HepG2 (cell line): ENCODE data around the gene SFXN5. TPM values are rescaled to one million over a fixed set of nuclear protein-coding genes. Genes with fewer than 3 reads are reported as not detected.

ENCODE experiments used
- AHDC1 ChIP-seq: sonication (generic); formaldehyde crosslinking; IDR thresholded peaks from 2 replicates; pipeline ENCODE4 v1.5.1; 2020; ENCODE audit warnings: mild to moderate bottlenecking, missing genetic modification reagents, borderline replicate concordance
- MAX ChIP-seq: IDR thresholded peaks from 2 replicates; pipeline ENCODE4 v1.6.1; 2012; ENCODE audit warnings: inconsistent platforms
- REST ChIP-seq, 2 experiments: IDR thresholded peaks; 2 replicates each; pipeline ENCODE4 v1.6.1; 2011 to 2012; ENCODE audit warnings: low read length in 2 of 2, borderline replicate concordance in 1 of 2, low read depth in 1 of 2, mild to moderate bottlenecking in 1 of 2, moderate library complexity in 1 of 2
- SNAPC5 ChIP-seq: sonication (generic); formaldehyde crosslinking; IDR thresholded peaks from 2 replicates; pipeline ENCODE4 v1.8.1; 2023; ENCODE audit warnings: mild to moderate bottlenecking, missing genetic modification reagents, borderline replicate concordance
- TAF1 ChIP-seq: sonication (generic); formaldehyde crosslinking; IDR thresholded peaks from 2 replicates; pipeline ENCODE4 v1.4.0; 2020; ENCODE audit warnings: missing genetic modification reagents
- ZBTB10 ChIP-seq: sonication (generic); formaldehyde crosslinking; IDR thresholded peaks from 2 replicates; pipeline ENCODE4 v1.4.0; 2020; ENCODE audit warnings: missing genetic modification reagents, borderline replicate concordance
- ZFP36L1 ChIP-seq: sonication (generic); formaldehyde crosslinking; IDR thresholded peaks from 2 replicates; pipeline ENCODE4 v1.8.0; 2022; ENCODE audit warnings: mild to moderate bottlenecking, missing genetic modification reagents, moderate library complexity
- ZNF18 ChIP-seq: sonication (generic); formaldehyde crosslinking; IDR thresholded peaks from 2 replicates; pipeline ENCODE4 v1.8.0; 2022; ENCODE audit warnings: mild to moderate bottlenecking, missing genetic modification reagents; ENCODE audit not compliant: insufficient replicate concordance
- ZNF205 ChIP-seq: IDR thresholded peaks from 2 replicates; pipeline ENCODE4 v1.6.1; 2018; ENCODE audit warnings: missing biosample characterization, missing genetic modification reagents
- ZNF790 ChIP-seq: sonication (generic); formaldehyde crosslinking; IDR thresholded peaks from 2 replicates; pipeline ENCODE4 v1.8.0; 2022; ENCODE audit warnings: missing genetic modification reagents, mild to moderate bottlenecking, borderline replicate concordance
- ZSCAN21 ChIP-seq: sonication (generic); formaldehyde crosslinking; IDR thresholded peaks from 2 replicates; pipeline ENCODE4 v1.8.0; 2022; ENCODE audit warnings: mild to moderate bottlenecking, missing genetic modification reagents, moderate library complexity, borderline replicate concordance
- ZSCAN25 ChIP-seq: sonication (generic); formaldehyde crosslinking; IDR thresholded peaks from 2 replicates; pipeline ENCODE4 v1.8.0; 2022; ENCODE audit warnings: mild to moderate bottlenecking, missing genetic modification reagents
- ZSCAN29 ChIP-seq: sonication (generic); formaldehyde crosslinking; conservative IDR thresholded peaks from 2 replicates; pipeline ENCODE4 v1.4.0; 2020; ENCODE audit warnings: mild to moderate bottlenecking, missing genetic modification reagents
- polyA plus RNA-seq, 8 experiments: library from polyadenylated mRNA; depleted of rRNA in 3 of 8; stranded (reverse) in 7 of 8; unstranded in 1 of 8; fragments of >200 nt; fragmentation: Illumina TruSeq in 4 of 8; extraction: Trizol in 4 of 8; gene quantifications; 2 replicates each; pipeline versions ENCODE4 v1.2.1 to v1.2.3, GENCODE V29; 2011 to 2016; ENCODE audit warnings: low read depth in 4 of 8, missing spikeins in 1 of 8, mixed read lengths in 1 of 8; ENCODE audit not compliant: insufficient read depth in 1 of 8
- total RNA-seq, 5 experiments: library from RNA; depleted of rRNA; stranded (reverse); fragments of >200 nt; fragmentation: Illumina TruSeq; extraction: Trizol; gene quantifications; 2 replicates each; pipeline ENCODE4 v1.2.3, GENCODE V29; 2016; ENCODE audit warnings: low read depth in 1 of 5

Gene SFXN5
- total and polyA plus RNA-seq, 2 of the 13 experiments (the other 11 are each of a cell fraction or from before 2014, with no cell fraction given), result 34.9 to 37.4 TPM

GRCh38 chr2:72943540-72944395 lies 127.7 kb downstream of the SFXN5 start (continued):
- peak; percentile 25; the same call in 1 of the 2 replicates for TF ChIP-seq ZSCAN25 (CRISPR knock-in tag)
- no peak for TF ChIP-seq TAF1
- no peak for TF ChIP-seq SNAPC5 (CRISPR knock-in tag)
- TF ChIP-seq ZNF18 (CRISPR knock-in tag), result no peak
- no peak for TF ChIP-seq REST (IDR thresholded peaks at IDR 0.05; ENCODE audit: borderline replicate concordance in 1 of 2, low read depth in 1 of 2, low read length in 2 of 2)
- TF ChIP-seq ZSCAN29, result no peak
- no peak for TF ChIP-seq ZFP36L1
- TF ChIP-seq AHDC1 (CRISPR knock-in tag), result no peak
- no peak for TF ChIP-seq ZSCAN21 (CRISPR knock-in tag)
- TF ChIP-seq ZNF790, result no peak
- TF ChIP-seq ZNF205 (CRISPR knock-in tag), result 0 out of 2 replicates have a peak, but pooled peaks have one; percentile 27
- no peak for TF ChIP-seq ZBTB10 (CRISPR knock-in tag)
- peak; percentile 67; the same call in 1 of the 2 replicates for TF ChIP-seq MAX
